HG03025 (cell line): Measurements from ENCODE around the gene MCTS1.
A peak's percentile ranks its signal among the peaks of the same experiment; 100 is the strongest.
"Not testable (repeated sequence)": the region's sequence is repeated elsewhere in the genome, so short reads cannot be mapped to it uniquely, and the experiment has no call there.

ENCODE experiments used
- ATAC-seq: cut with Tn5 transposase; IDR thresholded peaks from one replicate; pipeline ENCODE4 v1.9.1; 2021; ENCODE audit warnings: mild to moderate bottlenecking, moderate library complexity; ENCODE audit not compliant: unreplicated experiment, low FRiP score

Gene MCTS1

GRCh38 chrX:120625371-120625770 lies 21.5 kb downstream of the MCTS1 start:
- no peak for ATAC-seq

DNA sequence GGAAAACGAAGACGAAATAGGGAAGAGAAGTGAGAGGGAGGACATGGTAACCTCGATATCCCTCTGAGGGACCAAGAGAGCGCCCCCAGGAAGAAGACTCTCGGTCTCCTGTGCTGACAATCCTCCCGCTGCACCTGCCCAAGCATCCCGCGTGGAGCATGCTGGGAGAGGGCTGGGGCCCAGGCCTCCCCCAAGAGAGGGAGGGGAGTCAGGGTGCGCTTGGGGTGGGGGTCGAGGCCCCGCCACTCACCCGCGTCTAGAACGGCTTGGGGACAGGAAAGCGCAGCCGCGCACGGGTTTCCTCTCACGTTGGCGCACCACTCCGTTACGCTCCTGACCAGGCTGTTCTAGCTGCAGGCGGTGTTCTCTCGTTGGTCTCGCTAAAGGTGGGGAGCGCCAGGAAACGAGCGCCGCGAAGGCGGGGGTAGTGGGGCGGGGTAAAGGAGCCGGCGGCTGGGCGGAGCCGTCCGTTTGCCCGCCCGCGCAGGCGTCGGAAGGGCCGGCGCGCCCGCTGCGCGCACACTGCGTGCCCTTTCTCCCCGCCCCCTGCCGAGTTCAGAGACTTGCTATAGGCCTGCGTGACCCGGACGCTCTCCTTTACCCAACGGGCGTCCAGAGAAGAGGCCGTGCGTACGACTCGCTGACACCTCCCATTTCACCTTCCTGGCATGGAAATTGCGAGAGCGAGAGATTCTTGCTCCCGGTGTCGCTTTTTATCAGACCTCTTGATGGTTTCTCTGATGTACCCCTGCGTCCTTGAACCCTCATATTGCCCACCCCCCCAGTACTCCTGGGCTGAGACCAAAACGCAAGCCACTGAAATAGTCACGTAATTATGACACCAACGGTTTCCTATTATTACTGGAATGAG lies 26.0 kb downstream of the MCTS1 start, which contains the start of gene C1GALT1C1:
C1GALT1C1 (minus strand) TSS at position 388 of the 871 bp plus-strand sequence. CDS start 2,888 bp downstream, outside the sequence.
- ATAC-seq, result peak; percentile 90

- no peak for ATAC-seq
These were observed 34.7 kb downstream of the MCTS1 start for GRCh38 chrX:120638619-120639018.

DNA sequence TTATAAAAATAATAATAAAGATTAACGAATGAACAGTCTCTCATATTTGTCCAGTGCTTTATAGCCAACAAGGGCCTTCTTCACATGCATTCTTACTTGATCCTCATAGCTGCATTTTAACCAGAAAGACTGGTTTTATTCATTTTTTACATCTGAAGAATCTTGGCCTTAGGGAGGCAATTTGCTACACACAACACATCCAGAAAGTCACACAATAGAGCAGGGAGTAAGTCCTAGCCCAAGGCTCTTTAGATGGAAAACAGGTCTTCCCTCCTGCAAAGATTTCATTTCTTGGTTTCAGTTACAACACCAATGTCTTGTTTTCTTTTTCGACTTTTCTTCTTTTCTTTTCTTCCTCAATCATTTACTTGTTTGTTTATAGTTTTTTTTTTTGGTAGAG lies 39.0 kb downstream of the MCTS1 start:
- no peak for ATAC-seq

DNA sequence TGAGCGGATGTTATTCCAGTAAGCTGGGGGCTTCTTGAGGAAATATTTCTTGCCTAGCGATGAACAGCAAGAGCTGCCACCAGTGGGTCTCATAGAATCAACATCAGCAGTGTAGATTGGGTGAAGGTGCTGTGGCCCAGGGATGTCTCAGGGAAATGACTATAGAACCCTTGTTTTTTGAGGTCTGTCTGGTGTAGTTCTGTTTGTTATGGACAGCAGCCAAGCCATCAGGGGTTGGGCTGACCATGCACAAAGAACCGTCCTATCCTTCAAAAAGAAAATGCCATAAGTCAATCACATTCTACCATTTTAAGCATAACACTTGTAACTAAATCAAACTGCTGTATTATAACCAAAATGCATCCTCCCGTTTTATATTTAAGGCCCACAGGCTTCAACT lies 43.2 kb downstream of the MCTS1 start:
- no peak for ATAC-seq

- ATAC-seq, result not testable (repeated sequence)
These were observed 48.4 kb downstream of the MCTS1 start for GRCh38 chrX:120652256-120652655.

DNA sequence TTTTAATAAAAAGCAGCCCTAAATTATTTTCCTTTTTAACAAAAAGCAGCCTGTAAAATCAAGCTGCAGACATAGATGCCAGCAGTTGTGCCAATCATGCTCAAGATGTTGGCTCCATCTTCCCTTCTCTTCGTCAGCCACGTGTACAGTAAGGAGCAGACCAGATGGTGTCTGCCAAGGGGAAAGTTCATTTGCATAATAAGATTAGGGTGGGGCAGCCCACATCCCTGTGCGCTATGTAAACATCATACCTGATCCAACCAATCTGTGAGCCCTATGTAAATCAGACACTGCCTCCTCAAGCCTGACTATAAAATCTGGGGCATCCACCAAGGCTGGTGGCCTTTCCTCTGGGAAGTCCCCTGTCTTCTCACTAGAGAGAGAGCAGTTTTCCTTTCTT lies 49.1 kb downstream of the MCTS1 start:
- ATAC-seq, result no peak

- no peak for ATAC-seq
These were observed 56.7 kb downstream of the MCTS1 start for GRCh38 chrX:120660637-120661036.
